HepG2 (cell line): ENCODE results near the gene ADGRB3. TPM values are rescaled to one million over a fixed set of nuclear protein-coding genes. Genes with fewer than 3 reads are reported as not detected.
A peak's percentile ranks its signal among the peaks of the same experiment; 100 is the strongest.

Experiments
- ATAC-seq: fragments of 200-7000 bp; cut with Tn5 transposase; 3 replicates; pipeline ENCODE4 v1.9.1; 2020; ENCODE audit warnings: mild to moderate bottlenecking, moderate library complexity
- BruUV-seq: library from RNA; stranded (reverse); fragments of 400-500 nt; replicated peaks from 2 replicates; lab custom pipeline; 2021; lab: Mats Ljungman, UMichigan
- CTCF ChIA-PET: fragments of 300-600 bp; formaldehyde crosslinking; extraction: SDS; loops from one replicate; lab custom pipeline; 2021; ENCODE audit warnings: low total read pairs, inconsistent platforms, low intra/inter-chr PET ratio; lab: Yijun Ruan, JAX
- POLR2A ChIA-PET: fragments of 350-600 bp; sonication (Branson Sonifier 250); formaldehyde crosslinking; loops from one replicate; lab custom pipeline; 2020; ENCODE audit warnings: antibody characterized with exemption, inconsistent platforms; lab: Yijun Ruan, JAX
- DNase-seq: peaks from one replicate; pipeline ENCODE4 v3.0.0-alpha.2; 2015; ENCODE audit warnings: low spot score
- FAIRE-seq: peaks from 3 replicates; lab custom pipeline; 2011; peaks lifted over from hg19 to GRCh38; lab: Jason Lieb, UNC
- H2AFZ ChIP-seq: one replicate; pipeline ENCODE4 v1.6.1; 2011; ENCODE audit warnings: low read length, inconsistent platforms
- H3K27ac ChIP-seq: fragments of 300-600 bp; 3 replicates; pipeline ENCODE4 v1.8.0; 2011; ENCODE audit warnings: mixed run types, mild to moderate bottlenecking, mixed read lengths, low read length, inconsistent platforms; ENCODE audit not compliant: insufficient read depth; ENCODE audit errors: extremely low read length
- H3K27me3 ChIP-seq, 2 experiments: fragments of 200-600 bp in 1 of 2; 2 replicates in 1 of 2; 3 replicates in 1 of 2; pipeline versions ENCODE4 v1.6.0 to v1.8.0; 2011; ENCODE audit warnings: low read length in 2 of 2, mild to moderate bottlenecking in 2 of 2, moderate library complexity in 2 of 2, inconsistent platforms in 1 of 2; ENCODE audit not compliant: insufficient read depth in 2 of 2, control insufficient read depth in 1 of 2
- H3K36me3 ChIP-seq, 2 experiments: fragments of 200-600 bp in 1 of 2; replicated peaks in 1 of 2; 2 replicates in 1 of 2; 3 replicates in 1 of 2; pipeline versions ENCODE4 v1.5.1 to v1.8.0; 2011; ENCODE audit warnings: low read length in 2 of 2, inconsistent platforms in 1 of 2; ENCODE audit not compliant: insufficient read depth in 2 of 2, control insufficient read depth in 1 of 2
- H3K4me1 ChIP-seq: 2 replicates; pipeline ENCODE4 v1.5.1; 2012; ENCODE audit warnings: low read length, inconsistent platforms; ENCODE audit not compliant: insufficient read depth
- H3K4me2 ChIP-seq: 2 replicates; pipeline ENCODE4 v1.6.0; 2011; ENCODE audit warnings: low read depth, low read length, inconsistent platforms
- H3K4me3 ChIP-seq, 3 experiments: fragments of 200-600 bp in 1 of 3; sonication (generic), shearing (Covaris generic) in 1 of 3; replicated peaks in 1 of 3; 2 replicates each; pipeline ENCODE4 v1.5.1; 2011 to 2016; ENCODE audit warnings: low read length in 3 of 3, inconsistent platforms in 2 of 3, low read depth in 2 of 3, mild to moderate bottlenecking in 2 of 3, control low read depth in 1 of 3, mixed read lengths in 1 of 3; ENCODE audit not compliant: insufficient read depth in 1 of 3
- H3K79me2 ChIP-seq: one replicate; pipeline ENCODE4 v1.6.1; 2011; ENCODE audit warnings: low read length, inconsistent platforms; ENCODE audit not compliant: insufficient read depth
- H3K9ac ChIP-seq: 2 replicates; pipeline ENCODE4 v1.6.0; 2011; ENCODE audit warnings: mild to moderate bottlenecking, low read depth, low read length, inconsistent platforms; ENCODE audit not compliant: insufficient read depth
- H3K9me3 ChIP-seq: 2 replicates; pipeline ENCODE4 v1.5.1; 2012; ENCODE audit warnings: mild to moderate bottlenecking, low read length
- H4K20me1 ChIP-seq: 2 replicates; pipeline ENCODE4 v1.6.0; 2011; ENCODE audit warnings: inconsistent platforms, mild to moderate bottlenecking, low read length, moderate library complexity; ENCODE audit not compliant: insufficient read depth
- ATF5 ChIP-seq: sonication (generic); formaldehyde crosslinking; IDR thresholded peaks from 2 replicates; pipeline ENCODE4 v1.4.0; 2020; ENCODE audit warnings: mild to moderate bottlenecking, low read depth, missing genetic modification reagents
- DMAP1 ChIP-seq: IDR thresholded peaks from 2 replicates; pipeline ENCODE4 v1.6.1; 2016
- EP300 ChIP-seq, 3 experiments: sonication (generic) in 1 of 3; formaldehyde crosslinking in 1 of 3; IDR thresholded peaks; 2 replicates each; pipeline versions ENCODE4 v1.5.1 to v1.6.1; 2011 to 2020; ENCODE audit warnings: low read depth in 2 of 3, low read length in 2 of 3, borderline replicate concordance in 1 of 3, improper control_type of control experiment in 1 of 3, mild to moderate bottlenecking in 1 of 3, missing genetic modification reagents in 1 of 3, moderate library complexity in 1 of 3
- FOXK1 ChIP-seq: sonication (generic); formaldehyde crosslinking; IDR thresholded peaks from 2 replicates; pipeline ENCODE4 v1.4.0; 2020; ENCODE audit warnings: low read depth, missing genetic modification reagents, borderline replicate concordance
- KLF15 ChIP-seq: sonication (generic); formaldehyde crosslinking; IDR thresholded peaks from 2 replicates; pipeline ENCODE4 v1.8.1; 2023; ENCODE audit warnings: borderline replicate concordance, mild to moderate bottlenecking, inconsistent platforms, missing genetic modification reagents, mixed read lengths
- MIXL1 ChIP-seq: IDR thresholded peaks from 2 replicates; pipeline ENCODE4 v1.6.1; 2016
- MLX ChIP-seq: IDR thresholded peaks from 2 replicates; pipeline ENCODE4 v1.6.1; 2016
- SAFB2 ChIP-seq: sonication (generic); formaldehyde crosslinking; IDR thresholded peaks from 2 replicates; pipeline ENCODE4 v1.5.1; 2020; ENCODE audit warnings: missing genetic modification reagents, low read depth, mild to moderate bottlenecking, borderline replicate concordance
- STAT5B ChIP-seq: sonication (generic); formaldehyde crosslinking; IDR thresholded peaks from 2 replicates; pipeline ENCODE4 v1.4.0; 2020; ENCODE audit warnings: missing genetic modification reagents
- THAP9 ChIP-seq: sonication (generic); formaldehyde crosslinking; IDR thresholded peaks from 2 replicates; pipeline ENCODE4; 2020; ENCODE audit warnings: missing genetic modification reagents, mild to moderate bottlenecking, borderline replicate concordance
- THYN1 ChIP-seq: sonication (generic); formaldehyde crosslinking; IDR thresholded peaks from 2 replicates; pipeline ENCODE4 v1.8.1; 2023; ENCODE audit warnings: low read depth, mild to moderate bottlenecking, moderate library complexity, missing genetic modification reagents, borderline replicate concordance
- ZKSCAN8 ChIP-seq: IDR thresholded peaks from 2 replicates; pipeline ENCODE4 v1.6.1; 2016; ENCODE audit warnings: borderline replicate concordance, missing genetic modification reagents, missing compliant biosample characterization
- ZNF207 ChIP-seq: fragments of 450-650 bp; IDR thresholded peaks from 2 replicates; pipeline ENCODE4 v1.6.1; 2016; ENCODE audit warnings: antibody characterized with exemption, borderline replicate concordance
- ZNF224 ChIP-seq: sonication (generic); formaldehyde crosslinking; IDR thresholded peaks from 2 replicates; pipeline ENCODE4 v1.5.0; 2020; ENCODE audit warnings: mild to moderate bottlenecking, missing genetic modification reagents
- ZNF263 ChIP-seq: sonication (generic); formaldehyde crosslinking; IDR thresholded peaks from 2 replicates; pipeline ENCODE4 v1.4.0; 2020; ENCODE audit warnings: missing genetic modification reagents
- ZNF441 ChIP-seq: sonication (generic); formaldehyde crosslinking; IDR thresholded peaks from 2 replicates; pipeline ENCODE4 v1.7.0; 2021; ENCODE audit warnings: missing genetic modification reagents, borderline replicate concordance
- ZNF597 ChIP-seq: sonication (generic); formaldehyde crosslinking; IDR thresholded peaks from 2 replicates; pipeline ENCODE4 v1.5.0; 2020; ENCODE audit warnings: missing genetic modification reagents
- ZSCAN25 ChIP-seq: sonication (generic); formaldehyde crosslinking; IDR thresholded peaks from 2 replicates; pipeline ENCODE4 v1.8.0; 2022; ENCODE audit warnings: mild to moderate bottlenecking, missing genetic modification reagents
- WGBS: methylation state at CpG from one replicate; pipeline ENCODE4 v1.1.6; 2017; ENCODE audit warnings: low lambda C conversion rate; 5-methylcytosine and 5-hydroxymethylcytosine counted together
- in situ Hi-C: cut with HindIII; loops from 2 replicates; pipeline ENCODE4 v1.10.0; 2017; ENCODE audit warnings: low pct_unique_long_range_greater_than_20kb; ENCODE audit not compliant: extremely low pct_ligation_motif_present
- intact Hi-C: fragments of 100-400 bp; cut with micrococcal nuclease; formaldehyde crosslinking; loops from one replicate; pipeline ENCODE4 v1.10.0; 2022; ENCODE audit not compliant: unreplicated experiment
- polyA plus RNA-seq, 8 experiments: library from polyadenylated mRNA; depleted of rRNA in 3 of 8; stranded (reverse) in 7 of 8; unstranded in 1 of 8; fragments of >200 nt; fragmentation: Illumina TruSeq in 4 of 8; extraction: Trizol in 4 of 8; gene quantifications; 2 replicates each; pipeline versions ENCODE4 v1.2.1 to v1.2.3, GENCODE V29; 2011 to 2016; ENCODE audit warnings: low read depth in 4 of 8, missing spikeins in 1 of 8, mixed read lengths in 1 of 8; ENCODE audit not compliant: insufficient read depth in 1 of 8
- total RNA-seq, 5 experiments: library from RNA; depleted of rRNA; stranded (reverse); fragments of >200 nt; fragmentation: Illumina TruSeq; extraction: Trizol; gene quantifications; 2 replicates each; pipeline ENCODE4 v1.2.3, GENCODE V29; 2016; ENCODE audit warnings: low read depth in 1 of 5

The ADGRB3 gene
- total and polyA plus RNA-seq, 2 of the 13 experiments (the other 11 are each of a cell fraction or from before 2014, with no cell fraction given), result not detected

- TF ChIP-seq MLX (CRISPR knock-in tag), result no peak
- no peak for TF ChIP-seq KLF15
- TF ChIP-seq DMAP1 (CRISPR knock-in tag), result no peak
- no peak for TF ChIP-seq ATF5 (CRISPR knock-in tag)
- TF ChIP-seq ZNF207, result no peak
- no peak for TF ChIP-seq ZNF224 (CRISPR knock-in tag)
- no peak for TF ChIP-seq ZNF597
- no peak for TF ChIP-seq ZKSCAN8 (CRISPR knock-in tag)
- no peak for TF ChIP-seq ZNF263 (CRISPR knock-in tag)
- TF ChIP-seq THAP9, result no peak
- TF ChIP-seq STAT5B (CRISPR knock-in tag), result no peak
- no peak for TF ChIP-seq THYN1
- TF ChIP-seq EP300 (IDR thresholded peaks at IDR 0.05; ENCODE audit: low read depth in 2 of 2, low read length in 2 of 2), result no peak
- no peak for TF ChIP-seq EP300 (CRISPR knock-in tag; IDR thresholded peaks at IDR 0.05; ENCODE audit: borderline replicate concordance)
- TF ChIP-seq SAFB2 (CRISPR knock-in tag), result no peak
- TF ChIP-seq MIXL1 (CRISPR knock-in tag), result no peak
- TF ChIP-seq FOXK1, result no peak
- TF ChIP-seq ZSCAN25 (CRISPR knock-in tag), result no peak
- no peak for TF ChIP-seq ZNF441
- TF ChIP-seq, all 625 proteins: peak for 0
- Histone ChIP-seq H3K4me1 (peaks cover 13% of the 10 kb centered on the region), H3K36me3 (no peaks in the 10 kb centered on the region), H3K27me3 (peaks cover 0 to 19% of the 10 kb centered on the region in 2 experiments; a peak in 3 of 5 replicates), H3K79me2 (no peaks in the 10 kb centered on the region), H3K9me3 (no peaks in the 10 kb centered on the region), H3K4me3 (peak overlapping the region; percentile 43 to 76 (median 47); a peak in 5 of 6 replicates), H2AFZ (no peak overlapping the region), H3K27ac (no peak overlapping the region), H4K20me1 (no peaks in the 10 kb centered on the region), H3K4me2 (peak overlapping the region; percentile 94), H3K9ac (no peak overlapping the region)
- FAIRE-seq (no peak), ATAC-seq (no peak), DNase-seq (no peak)
- in situ Hi-C loops, result loop anchor here (25.0 kb wide), 2 partner anchors 327 to 1477 kb away; no protein-coding TSS in a partner anchor
- CTCF ChIA-PET, result no interaction called here
- intact Hi-C loops, result loop anchor here (5.0 kb wide), 2 partner anchors 852 to 1472 kb away; no protein-coding TSS in a partner anchor
- 63% methylated on average over 15 of the region's 15 CpGs for WGBS
- POLR2A ChIA-PET, result no interaction called here
- no TSS peak for BruUV-seq
These were observed 277 bp downstream of the ADGRB3 start for GRCh38 chr6:68635412-68635705.
